NCI-H2227 (cell line): Measurements from ENCODE around the gene NARF.
"Not testable (repeated sequence)": the region's sequence is repeated elsewhere in the genome, so short reads cannot be mapped to it uniquely, and the experiment has no call there.

Experiments
- DNase-seq: peaks from one replicate; lab custom pipeline; 2025; ENCODE audit not compliant: unreplicated experiment; lab: John Stamatoyannopoulos, UW

NARF gene

DNA sequence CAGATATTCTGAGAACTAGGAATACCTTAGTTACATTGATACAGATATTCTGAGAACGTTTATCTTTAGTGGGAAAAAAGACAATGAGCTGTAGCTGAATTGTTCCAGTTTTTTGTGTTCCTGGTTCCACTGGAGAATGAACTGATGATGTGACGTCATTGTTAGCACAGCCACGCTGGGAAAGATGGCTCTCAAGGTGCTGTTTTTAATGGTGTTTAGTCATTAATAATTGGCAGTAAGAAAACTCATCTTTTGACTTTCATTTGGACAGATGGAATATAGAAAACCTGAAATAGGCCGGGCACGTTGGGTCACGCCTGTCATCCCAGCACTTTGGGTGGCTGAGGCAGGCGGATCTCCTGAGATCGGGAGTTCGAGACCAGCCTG, 71.4 kb downstream of the NARF start:
- DNase-seq, result no peak

DNA sequence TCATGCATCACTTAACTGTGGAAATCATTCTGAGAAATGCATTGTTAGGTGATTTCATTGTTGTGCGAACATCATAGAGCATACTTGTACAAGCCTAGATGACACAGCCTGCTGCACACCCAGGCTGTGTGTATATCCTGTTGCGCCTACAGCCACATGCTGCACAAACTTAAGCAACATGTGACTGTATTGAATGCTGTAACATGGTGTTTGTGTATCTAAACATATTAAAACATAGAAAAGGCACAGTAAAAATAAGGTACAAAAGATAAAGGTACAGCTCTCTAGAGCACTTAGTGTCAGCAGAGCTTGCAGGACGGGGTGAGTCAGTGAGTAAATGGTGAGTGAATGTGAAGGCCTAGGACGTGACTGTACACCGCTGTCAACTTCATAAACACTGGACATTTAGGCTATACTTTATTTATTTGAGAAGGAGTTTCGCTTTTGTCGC, 72.9 kb downstream of the NARF start:
- DNase-seq, result no peak

DNA sequence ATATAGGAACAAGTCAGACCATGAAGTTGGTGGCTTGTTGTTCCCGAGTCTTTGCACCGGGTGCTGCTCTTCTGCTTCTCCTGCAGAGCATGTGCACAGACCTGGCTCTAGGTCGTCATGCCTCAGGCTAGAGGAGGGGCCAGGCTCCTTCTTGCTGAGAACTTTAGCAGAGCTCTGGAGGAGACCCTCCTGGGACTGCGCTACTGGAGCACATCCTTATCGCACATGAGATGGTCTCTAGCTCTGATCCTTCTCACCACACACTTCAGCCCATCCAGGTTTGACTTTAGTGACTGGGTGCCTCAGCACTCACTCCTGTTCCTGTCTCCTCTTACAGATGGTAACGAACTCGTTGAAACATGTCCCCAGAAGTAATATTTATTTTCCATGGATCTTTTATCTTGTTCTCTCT, 75.9 kb downstream of the NARF start:
- DNase-seq, result no peak

DNA sequence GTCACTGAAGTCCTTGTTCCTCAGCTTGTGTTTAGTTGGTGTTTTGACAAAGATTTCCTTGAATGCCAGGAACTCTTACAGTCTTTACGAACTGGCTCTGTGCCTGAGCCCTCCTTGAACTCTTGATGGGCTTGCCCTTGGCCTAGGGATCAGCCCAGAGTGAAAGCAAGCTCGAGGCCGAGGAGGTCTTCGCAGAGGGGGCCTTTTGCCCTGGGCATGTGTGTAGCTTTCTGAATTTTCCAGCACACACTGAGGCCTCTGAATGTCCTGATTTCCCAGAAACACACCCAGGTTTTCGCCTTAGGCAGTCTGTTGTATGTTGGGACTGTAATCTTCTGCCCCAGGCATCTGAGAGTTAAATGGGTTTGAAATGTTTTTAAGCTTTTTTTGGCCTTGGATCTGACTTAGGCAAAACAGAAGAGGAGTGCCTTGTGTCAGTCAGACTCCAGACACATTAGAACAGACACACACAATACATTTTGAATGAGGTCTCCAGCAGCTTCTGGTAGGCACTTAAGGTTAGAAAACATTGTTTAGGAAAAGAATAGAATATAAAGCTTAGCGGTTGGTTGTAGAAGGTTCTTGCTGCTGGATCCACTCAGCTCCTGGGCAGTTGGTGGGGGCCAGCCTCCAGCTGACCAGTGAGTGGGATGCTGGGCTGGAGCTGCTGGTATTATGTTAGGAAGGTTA, 78.1 kb downstream of the NARF start:
- DNase-seq, result peak; percentile 42

DNA sequence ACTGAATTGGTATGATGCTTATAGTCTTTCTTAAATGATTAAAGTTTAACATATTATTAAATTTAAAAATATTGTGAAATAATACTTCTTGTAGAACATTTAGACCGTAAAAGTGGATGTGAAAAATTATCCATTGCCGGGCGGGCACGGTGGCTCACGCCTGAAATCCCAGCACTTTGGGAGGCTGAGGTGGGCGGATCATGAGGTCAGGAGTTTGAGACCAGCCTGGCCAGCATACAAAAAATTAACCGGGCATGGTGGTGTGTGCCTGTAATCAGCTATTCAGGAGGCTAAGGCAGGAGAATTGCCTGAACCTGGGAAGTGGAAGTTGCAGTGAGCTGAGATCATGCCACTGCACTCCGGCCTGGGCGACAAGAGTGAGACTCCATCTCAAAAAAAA, 78.7 kb downstream of the NARF start:
- DNase-seq, result not testable (repeated sequence)

DNA sequence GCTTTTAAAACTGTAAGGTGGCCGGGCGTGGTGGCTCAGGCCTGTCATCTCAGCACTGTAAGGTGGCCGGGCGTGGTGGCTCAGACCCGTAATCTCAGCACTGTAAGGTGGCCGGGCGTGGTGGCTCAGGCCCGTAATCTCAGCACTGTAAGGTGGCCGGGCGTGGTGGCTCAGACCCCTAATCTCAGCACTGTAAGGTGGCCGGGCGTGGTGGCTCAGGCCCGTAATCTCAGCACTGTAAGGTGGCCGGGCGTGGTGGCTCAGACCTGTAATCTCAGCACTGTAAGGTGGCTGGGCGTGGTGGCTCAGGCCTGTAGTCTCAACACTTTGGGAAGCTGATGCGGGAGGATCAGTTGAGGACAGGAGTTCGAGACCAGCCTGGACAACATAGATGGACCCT, 80.5 kb downstream of the NARF start:
- DNase-seq, result not testable (repeated sequence)
